Activated CD4-positive, alpha-beta memory T cell treated with anti-CD3 and anti-CD28 coated beads for 36 hours (primary cell): Measurements from ENCODE around the gene SETSIP. TPM values are rescaled to one million over a fixed set of nuclear protein-coding genes. Genes with fewer than 3 reads are reported as not detected.
"Not testable (repeated sequence)": the region's sequence is repeated elsewhere in the genome, so short reads cannot be mapped to it uniquely, and the experiment has no call there.

ENCODE experiments used
- CTCF ChIA-PET: fragments of 350-600 bp; sonication (Branson Sonifier 250); formaldehyde crosslinking; loops from one replicate; lab custom pipeline; 2021; ENCODE audit warnings: antibody characterized with exemption, inconsistent platforms; lab: Charles Lee
- POLR2A ChIA-PET: fragments of 350-600 bp; sonication (Branson Sonifier 250); formaldehyde crosslinking; loops from one replicate; lab custom pipeline; 2021; ENCODE audit warnings: antibody characterized with exemption; lab: Charles Lee
- DNase-seq: peaks from one replicate; pipeline ENCODE4 v3.0.0-alpha.2; 2020
- H3K27ac Mint-ChIP-seq: one replicate; pipeline ENCODE4 v1.8.0; 2021; ENCODE audit warnings: mixed read lengths
- H3K27me3 Mint-ChIP-seq: one replicate; pipeline ENCODE4 v1.8.0; 2021; ENCODE audit warnings: mixed read lengths
- H3K36me3 Mint-ChIP-seq: one replicate; pipeline ENCODE4 v1.8.0; 2021; ENCODE audit warnings: mixed read lengths
- H3K4me1 Mint-ChIP-seq: one replicate; pipeline ENCODE4 v1.8.0; 2021; ENCODE audit warnings: low read depth, mixed read lengths
- H3K4me3 Mint-ChIP-seq: one replicate; pipeline ENCODE4 v1.8.0; 2021; ENCODE audit warnings: mild to moderate bottlenecking, mixed read lengths
- H3K9me3 Mint-ChIP-seq: one replicate; pipeline ENCODE4 v1.8.0; 2021; ENCODE audit warnings: mixed read lengths
- intact Hi-C: fragments of 100-400 bp; cut with micrococcal nuclease; formaldehyde crosslinking; loops from one replicate; pipeline ENCODE4 v1.15.1; 2023
- total RNA-seq, 2 experiments: library from RNA; stranded (reverse); gene quantifications; one replicate each; pipeline ENCODE4 v1.2.3, GENCODE V29; 2021

SETSIP gene
- total RNA-seq, 2 experiments from 2014 or later: not detected

GRCh38 chr1:92084651-92085050 lies 9.4 kb upstream of the SETSIP start:
- peaks cover 17% of the 10 kb centered on the region for H3K9me3 Mint-ChIP-seq
- H3K27me3 Mint-ChIP-seq: no peaks in the 10 kb centered on the region
- no peak overlapping the region for H3K27ac Mint-ChIP-seq
- POLR2A ChIA-PET: no interaction called here
- no peak for DNase-seq
- CTCF ChIA-PET: no interaction called here
- peaks cover 5% of the 10 kb centered on the region for H3K4me1 Mint-ChIP-seq
- intact Hi-C loops: loop anchor here (10.0 kb wide), 1 partner anchor 390 kb away; no protein-coding TSS in a partner anchor
- H3K36me3 Mint-ChIP-seq: peaks cover 9% of the 10 kb centered on the region
- no peak overlapping the region for H3K4me3 Mint-ChIP-seq

- intact Hi-C loops: loop anchor here (2.0 to 10.0 kb wide), 3 partner anchors 218 to 456 kb away; partner anchors contain the start of genes GLMN and RPAP2
- H3K9me3 Mint-ChIP-seq: peaks cover 13% of the 10 kb centered on the region
- peak overlapping the region; percentile 96 for H3K4me3 Mint-ChIP-seq
- H3K27me3 Mint-ChIP-seq: no peaks in the 10 kb centered on the region
- no peak for DNase-seq
- H3K4me1 Mint-ChIP-seq: peaks cover 5% of the 10 kb centered on the region
- ChIA-PET CTCF (interaction anchor here (0.8 to 2.0 kb wide), 4 partner anchors 83 to 778 kb away, joined by 3 to 6 read pairs (median 4); no protein-coding TSS in a partner anchor), POLR2A (interaction anchor here (0.6 kb wide), 1 partner anchor 11 kb away, joined by 5 read pairs; no protein-coding TSS in a partner anchor)
- peaks cover 4% of the 10 kb centered on the region for H3K36me3 Mint-ChIP-seq
- no peak overlapping the region for H3K27ac Mint-ChIP-seq
Measured at GRCh38 chr1:92081031-92081430, 5.8 kb upstream of the SETSIP start.

- peaks cover 5% of the 10 kb centered on the region for H3K4me1 Mint-ChIP-seq
- intact Hi-C loops: loop anchor here (2.0 to 10.0 kb wide), 3 partner anchors 218 to 456 kb away; partner anchors contain the start of genes GLMN and RPAP2
- H3K27ac Mint-ChIP-seq: peak within 1 kb of the TSS; percentile 74
- peaks cover 7% of the 10 kb centered on the region for H3K9me3 Mint-ChIP-seq
- POLR2A ChIA-PET: interaction anchor here (0.6 kb wide), 1 partner anchor 11 kb away, joined by 5 read pairs; no protein-coding TSS in a partner anchor
- H3K4me3 Mint-ChIP-seq: peak within 1 kb of the TSS; percentile 96
- H3K36me3 Mint-ChIP-seq: no peaks in the 10 kb centered on the region
- peak; percentile 90 for DNase-seq
- CTCF ChIA-PET: interaction anchor here (0.8 to 2.0 kb wide), 4 partner anchors 83 to 778 kb away, joined by 3 to 6 read pairs (median 4); no protein-coding TSS in a partner anchor
- no peaks in the 10 kb centered on the region for H3K27me3 Mint-ChIP-seq
Measured at GRCh38 chr1:92080128-92080985, 5.1 kb upstream of the SETSIP start, which contains the start of gene BTBD8. Gene BTBD8 (plus strand): TSS chr1:92080345. CDS start chr1:92080572, 227 bp downstream.

GRCh38 chr1:92079441-92079840 lies 4.2 kb upstream of the SETSIP start:
- peaks cover 5% of the 10 kb centered on the region for H3K4me1 Mint-ChIP-seq
- H3K27me3 Mint-ChIP-seq: no peaks in the 10 kb centered on the region
- H3K27ac Mint-ChIP-seq: no peak overlapping the region
- intact Hi-C loops: no loop called here
- POLR2A ChIA-PET: no interaction called here
- H3K4me3 Mint-ChIP-seq: peak overlapping the region; percentile 96
- H3K36me3 Mint-ChIP-seq: no peaks in the 10 kb centered on the region
- DNase-seq: no peak
- H3K9me3 Mint-ChIP-seq: no peaks in the 10 kb centered on the region
- CTCF ChIA-PET: no interaction called here

GRCh38 chr1:92078077-92078476 lies 2.9 kb upstream of the SETSIP start:
- CTCF ChIA-PET, POLR2A ChIA-PET, H3K9me3 Mint-ChIP-seq, H3K27me3 Mint-ChIP-seq, DNase-seq, H3K4me3 Mint-ChIP-seq, H3K27ac Mint-ChIP-seq, H3K4me1 Mint-ChIP-seq, intact Hi-C loops, H3K36me3 Mint-ChIP-seq: not testable (repeated sequence)

GRCh38 chr1:92076363-92076762 lies 1.2 kb upstream of the SETSIP start:
- Mint-ChIP-seq H3K9me3 (no peaks in the 10 kb centered on the region), H3K36me3 (no peaks in the 10 kb centered on the region), H3K4me3 (no peak overlapping the region), H3K27ac (no peak overlapping the region), H3K4me1 (peaks cover 5% of the 10 kb centered on the region), H3K27me3 (no peaks in the 10 kb centered on the region)
- CTCF ChIA-PET: no interaction called here
- POLR2A ChIA-PET: no interaction called here
- DNase-seq: no peak
- intact Hi-C loops: no loop called here

GRCh38 chr1:92074446-92074845 lies 765 bp downstream of the SETSIP start:
- H3K9me3 Mint-ChIP-seq, POLR2A ChIA-PET, intact Hi-C loops, H3K4me1 Mint-ChIP-seq, DNase-seq, H3K27me3 Mint-ChIP-seq, CTCF ChIA-PET, H3K36me3 Mint-ChIP-seq, H3K27ac Mint-ChIP-seq, H3K4me3 Mint-ChIP-seq: not testable (repeated sequence)

GRCh38 chr1:92070892-92071291 lies 4.3 kb downstream of the SETSIP start:
- CTCF ChIA-PET: no interaction called here
- POLR2A ChIA-PET: no interaction called here
- Mint-ChIP-seq H3K27ac (no peak overlapping the region), H3K4me3 (no peak overlapping the region), H3K36me3 (no peaks in the 10 kb centered on the region), H3K27me3 (no peaks in the 10 kb centered on the region), H3K9me3 (no peaks in the 10 kb centered on the region), H3K4me1 (no peaks in the 10 kb centered on the region)
- no peak for DNase-seq
- intact Hi-C loops: no loop called here

GRCh38 chr1:92066321-92066720 lies 8.9 kb downstream of the SETSIP start:
- DNase-seq: no peak
- Mint-ChIP-seq H3K4me1 (no peaks in the 10 kb centered on the region), H3K9me3 (no peaks in the 10 kb centered on the region), H3K27me3 (no peaks in the 10 kb centered on the region), H3K27ac (no peak overlapping the region), H3K36me3 (no peaks in the 10 kb centered on the region), H3K4me3 (no peak overlapping the region)
- ChIA-PET POLR2A (no interaction called here), CTCF (interaction anchor here (1.7 kb wide), 1 partner anchor 69 kb away, joined by 4 read pairs; no protein-coding TSS in a partner anchor)
- intact Hi-C loops: no loop called here

- no peak overlapping the region for H3K4me3 Mint-ChIP-seq
- ChIA-PET CTCF (interaction anchor here (1.7 kb wide), 1 partner anchor 67 kb away, joined by 4 read pairs; no protein-coding TSS in a partner anchor), POLR2A (no interaction called here)
- H3K27me3 Mint-ChIP-seq: no peaks in the 10 kb centered on the region
- DNase-seq: no peak
- H3K36me3 Mint-ChIP-seq: no peaks in the 10 kb centered on the region
- intact Hi-C loops: no loop called here
- H3K27ac Mint-ChIP-seq: no peak overlapping the region
- no peaks in the 10 kb centered on the region for H3K9me3 Mint-ChIP-seq
- H3K4me1 Mint-ChIP-seq: no peaks in the 10 kb centered on the region
Measured at GRCh38 chr1:92065042-92065441, 10.2 kb downstream of the SETSIP start.

- H3K36me3 Mint-ChIP-seq: no peaks in the 10 kb centered on the region
- H3K27ac Mint-ChIP-seq: no peak overlapping the region
- intact Hi-C loops: no loop called here
- ChIA-PET CTCF (no interaction called here), POLR2A (no interaction called here)
- no peak overlapping the region for H3K4me3 Mint-ChIP-seq
- no peak for DNase-seq
- H3K9me3 Mint-ChIP-seq: no peaks in the 10 kb centered on the region
- no peaks in the 10 kb centered on the region for H3K4me1 Mint-ChIP-seq
- H3K27me3 Mint-ChIP-seq: no peaks in the 10 kb centered on the region
Measured at GRCh38 chr1:92051948-92052347, 23.3 kb downstream of the SETSIP start.

- Mint-ChIP-seq H3K4me1 (no peaks in the 10 kb centered on the region), H3K36me3 (no peaks in the 10 kb centered on the region), H3K4me3 (no peak overlapping the region), H3K9me3 (no peaks in the 10 kb centered on the region), H3K27me3 (no peaks in the 10 kb centered on the region), H3K27ac (no peak overlapping the region)
- ChIA-PET CTCF (interaction anchor here (0.6 kb wide), 1 partner anchor 27 kb away, joined by 3 read pairs; no protein-coding TSS in a partner anchor), POLR2A (no interaction called here)
- DNase-seq: no peak
- intact Hi-C loops: no loop called here
Measured at GRCh38 chr1:92045766-92046495, 29.3 kb downstream of the SETSIP start.
